ENCODE measurements around the gene UHRF1. TPM values are rescaled to one million over a fixed set of nuclear protein-coding genes. Genes with fewer than 3 reads are reported as not detected.
"Not testable (repeated sequence)": the region's sequence is repeated elsewhere in the genome, so short reads cannot be mapped to it uniquely, and the experiment has no call there.

UHRF1 gene
- total and polyA plus RNA-seq, 4 donors = 0.06 to 57.4 (median 0.73) TPM

- H3K9ac ChIP-seq (ENCODE audit: low read depth in 1 of 2, low read length in 2 of 2) = no peak overlapping the region
- H3K9me3 ChIP-seq (ENCODE audit: control insufficient read depth in 4 of 4, low read length in 3 of 4) = no peaks in the 10 kb centered on the region
- H3K36me3 ChIP-seq (ENCODE audit: control insufficient read depth in 4 of 4, insufficient read depth in 3 of 4, low read depth in 1 of 4, low read length in 3 of 4) = no peaks in the 10 kb centered on the region
- TF ChIP-seq ATF3 (IDR thresholded peaks at IDR 0.05) (no peak), CTCF (IDR thresholded peaks at IDR 0.05; ENCODE audit: low read depth, low read length, missing input control) (no peak), FOXA2 (IDR thresholded peaks at IDR 0.05) (no peak), SP1 (IDR thresholded peaks at IDR 0.05) (no peak), FOXA1 (IDR thresholded peaks at IDR 0.05) (no peak), JUND (IDR thresholded peaks at IDR 0.05) (no peak), TAF1 (conservative IDR thresholded peaks at IDR 0.05) (no peak), NR2F2 (IDR thresholded peaks at IDR 0.05) (no peak), YY1 (IDR thresholded peaks at IDR 0.05) (no peak), HNF4G (IDR thresholded peaks at IDR 0.05) (no peak), GABPA (IDR thresholded peaks at IDR 0.05 in 1 of 2, conservative IDR thresholded peaks at IDR 0.05 in 1 of 2) (no peak), RAD21 (IDR thresholded peaks at IDR 0.05) (no peak), HNF4A (conservative IDR thresholded peaks at IDR 0.05) (no peak), REST (IDR thresholded peaks at IDR 0.05) (no peak), MAX (IDR thresholded peaks at IDR 0.05) (no peak), ZBTB33 (IDR thresholded peaks at IDR 0.05) (no peak)
- H3K4me3 ChIP-seq (ENCODE audit: low read depth in 1 of 3, low read length in 3 of 3) = no peak overlapping the region
- DNase-seq (ENCODE audit: low spot score) = no peak
- no peaks in the 10 kb centered on the region for H3K4me1 ChIP-seq (ENCODE audit: control insufficient read depth in 4 of 4, insufficient read depth in 4 of 4, low read length in 3 of 4)
- 93% methylated on average over 7 of the region's 7 CpGs for WGBS
- no peak overlapping the region for H3K27ac ChIP-seq (ENCODE audit: low read depth in 1 of 2, low read length in 2 of 2)
- H3K27me3 ChIP-seq (ENCODE audit: control insufficient read depth in 4 of 4, insufficient read depth in 4 of 4, low read length in 3 of 4) = no peaks in the 10 kb centered on the region
Observed at GRCh38 chr19:4939466-4939865, 30.2 kb downstream of the UHRF1 start.

- not testable (repeated sequence) for H3K9ac ChIP-seq (ENCODE audit: low read depth in 1 of 2, low read length in 2 of 2); H3K4me1 ChIP-seq (ENCODE audit: control insufficient read depth in 4 of 4, insufficient read depth in 4 of 4, low read length in 3 of 4)
- WGBS = 99% methylated on average over 35 of the region's 35 CpGs
Observed at GRCh38 chr19:4941638-4942169, 32.4 kb downstream of the UHRF1 start.

GRCh38 chr19:4950650-4951049 lies 41.3 kb downstream of the UHRF1 start:
- H3K9me3 ChIP-seq (ENCODE audit: control insufficient read depth in 4 of 4, low read length in 3 of 4); DNase-seq (ENCODE audit: low spot score); H3K27me3 ChIP-seq (ENCODE audit: control insufficient read depth in 4 of 4, insufficient read depth in 4 of 4, low read length in 3 of 4); H3K27ac ChIP-seq (ENCODE audit: low read depth in 1 of 2, low read length in 2 of 2); H3K36me3 ChIP-seq (ENCODE audit: control insufficient read depth in 4 of 4, insufficient read depth in 3 of 4, low read depth in 1 of 4, low read length in 3 of 4); H3K9ac ChIP-seq (ENCODE audit: low read depth in 1 of 2, low read length in 2 of 2); H3K4me1 ChIP-seq (ENCODE audit: control insufficient read depth in 4 of 4, insufficient read depth in 4 of 4, low read length in 3 of 4); H3K4me3 ChIP-seq (ENCODE audit: low read depth in 1 of 3, low read length in 3 of 3): not testable (repeated sequence)
- WGBS = 92% methylated on average over 23 of the region's 23 CpGs

More at GRCh38 chr19:4941638-4942169, 32.4 kb downstream of the UHRF1 start:
- not testable (repeated sequence) for DNase-seq (ENCODE audit: low spot score); H3K4me3 ChIP-seq (ENCODE audit: low read depth in 1 of 3, low read length in 3 of 3); H3K27me3 ChIP-seq (ENCODE audit: control insufficient read depth in 4 of 4, insufficient read depth in 4 of 4, low read length in 3 of 4); H3K27ac ChIP-seq (ENCODE audit: low read depth in 1 of 2, low read length in 2 of 2); H3K9me3 ChIP-seq (ENCODE audit: control insufficient read depth in 4 of 4, low read length in 3 of 4); H3K36me3 ChIP-seq (ENCODE audit: control insufficient read depth in 4 of 4, insufficient read depth in 3 of 4, low read depth in 1 of 4, low read length in 3 of 4)
